Right kidney (tissue), 1 donor: ENCODE measurements around the gene CDK15.
"Not testable (repeated sequence)": the region's sequence is repeated elsewhere in the genome, so short reads cannot be mapped to it uniquely, and the experiment has no call there.

Source experiments
- DNase-seq: peaks from one replicate; pipeline ENCODE4 v3.0.0-alpha.2; 2016

Gene CDK15

GRCh38 chr2:201830666-201831065 lies 24.3 kb downstream of the CDK15 start:
- DNase-seq = no peak

GRCh38 chr2:201831469-201831868 lies 25.1 kb downstream of the CDK15 start:
- DNase-seq = no peak

GRCh38 chr2:201833781-201834180 lies 27.4 kb downstream of the CDK15 start:
- no peak for DNase-seq

GRCh38 chr2:201835066-201835465 lies 28.7 kb downstream of the CDK15 start:
- no peak for DNase-seq

GRCh38 chr2:201837391-201837790 lies 31.1 kb downstream of the CDK15 start:
- no peak for DNase-seq

GRCh38 chr2:201837824-201838431 lies 31.6 kb downstream of the CDK15 start:
- DNase-seq = no peak

- no peak for DNase-seq
Observed at GRCh38 chr2:201839727-201840126, 33.4 kb downstream of the CDK15 start.

- no peak for DNase-seq
Observed at GRCh38 chr2:201840726-201841125, 34.4 kb downstream of the CDK15 start.

- DNase-seq = no peak
Observed at GRCh38 chr2:201842131-201842860, 36.0 kb downstream of the CDK15 start.

GRCh38 chr2:201844922-201845321 lies 38.6 kb downstream of the CDK15 start:
- DNase-seq = not testable (repeated sequence)

- no peak for DNase-seq
Observed at GRCh38 chr2:201847481-201847880, 41.1 kb downstream of the CDK15 start.

GRCh38 chr2:201852462-201852861 lies 46.1 kb downstream of the CDK15 start:
- no peak for DNase-seq

- no peak for DNase-seq
Observed at GRCh38 chr2:201852878-201853415, 46.6 kb downstream of the CDK15 start.

- no peak for DNase-seq
Observed at GRCh38 chr2:201854221-201854801, 48.0 kb downstream of the CDK15 start.

GRCh38 chr2:201854841-201855240 lies 48.5 kb downstream of the CDK15 start:
- DNase-seq = no peak

GRCh38 chr2:201855356-201855755 lies 49.0 kb downstream of the CDK15 start:
- no peak for DNase-seq

- no peak for DNase-seq
Observed at GRCh38 chr2:201857326-201857725, 51.0 kb downstream of the CDK15 start.

- DNase-seq = peak; percentile 70
Observed at GRCh38 chr2:201858281-201859184, 52.2 kb downstream of the CDK15 start.

GRCh38 chr2:201859949-201860348 lies 53.6 kb downstream of the CDK15 start:
- no peak for DNase-seq

GRCh38 chr2:201860636-201861066 lies 54.3 kb downstream of the CDK15 start:
- no peak for DNase-seq

- no peak for DNase-seq
Observed at GRCh38 chr2:201862843-201863242, 56.5 kb downstream of the CDK15 start.
